ENCODE data around the gene GRK4. TPM values are rescaled to one million over a fixed set of nuclear protein-coding genes. Genes with fewer than 3 reads are reported as not detected.

GRK4 gene
- total and polyA plus RNA-seq, 2 of the 4 experiments (the other 2 are of a cell fraction) = 1.6 to 2.2 TPM

DNA sequence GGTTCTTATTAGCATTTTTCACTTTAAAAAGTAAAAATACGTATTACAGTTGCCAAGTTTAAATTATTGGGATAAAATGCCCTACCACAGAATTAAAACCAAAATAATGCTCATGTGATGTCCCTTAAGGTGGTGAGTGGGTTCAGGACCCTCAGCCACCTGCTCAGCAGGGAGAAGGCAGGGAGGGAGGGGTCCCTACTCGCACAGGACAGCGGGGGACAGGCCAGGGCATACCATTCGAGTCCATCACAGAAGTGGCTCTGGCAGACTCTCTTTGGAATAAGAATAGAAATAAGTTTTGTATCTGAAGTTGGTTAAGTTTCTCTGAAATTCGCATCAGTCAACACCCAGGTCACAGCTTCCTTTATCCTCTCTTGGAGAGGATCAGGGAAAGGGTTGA lies 37.9 kb upstream of the GRK4 start:
- POLR2A ChIA-PET (ENCODE audit: unreplicated experiment) = no interaction called here
- no TSS peak for BruUV-seq (replicated peaks)
- Histone ChIP-seq H3K56ac (ENCODE audit: extremely low read depth, insufficient read depth, low read length) (no peak overlapping the region), H4K20me1 (ENCODE audit: insufficient read depth, low read length) (peaks cover 24% of the 10 kb centered on the region; the same call in 1 of the 2 replicates), H3K9me1 (ENCODE audit: insufficient read depth, low read length) (peaks cover 12% of the 10 kb centered on the region; the same call in 1 of the 2 replicates), H3K36me3 (ENCODE audit: control insufficient read depth, insufficient read depth, low read length) (peaks cover 68% of the 10 kb centered on the region), H4K8ac (ENCODE audit: low read depth in 2 of 2, low read length in 2 of 2) (no peak overlapping the region), H3K4me1 (ENCODE audit: control insufficient read depth, insufficient read depth, low read length) (peaks cover 4% of the 10 kb centered on the region; the same call in 1 of the 2 replicates), H2BK15ac (ENCODE audit: low read depth, low read length) (no peak overlapping the region), H2AK9ac (replicated peaks; ENCODE audit: low read depth, low read length, poor library complexity) (no peak overlapping the region), H2BK120ac (ENCODE audit: low read depth, low read length) (no peak overlapping the region), H3K9ac (ENCODE audit: low read depth, low read length) (no peak overlapping the region), H2BK5ac (ENCODE audit: low read depth, low read length, poor library complexity, severe bottlenecking) (no peak overlapping the region), H3K14ac (replicated peaks; ENCODE audit: low read depth, low read length) (no peak overlapping the region), H3K27me3 (ENCODE audit: control insufficient read depth, insufficient read depth, low read length) (no peaks in the 10 kb centered on the region), H3K4me2 (ENCODE audit: low read depth, low read length) (no peak overlapping the region), H3K4me3 (ENCODE audit: insufficient read depth, low read depth, low read length) (no peak overlapping the region), H2AFZ (replicated peaks; ENCODE audit: low read length, poor library complexity) (no peak overlapping the region), H3K18ac (ENCODE audit: low read depth, low read length) (no peak overlapping the region), H3K27ac (ENCODE audit: insufficient read depth, low read length) (no peak overlapping the region), H4K5ac (ENCODE audit: low read depth, low read length) (no peak overlapping the region), H2AK5ac (ENCODE audit: low read depth, low read length) (no peak overlapping the region), H3K4ac (ENCODE audit: low read depth, low read length) (no peak overlapping the region), H2BK20ac (ENCODE audit: low read depth, low read length) (no peak overlapping the region), H4K91ac (ENCODE audit: insufficient read depth, low read depth, low read length) (no peak overlapping the region), H3K9me3 (ENCODE audit: control insufficient read depth, insufficient read depth, low read length) (no peaks in the 10 kb centered on the region), H3K79me1 (ENCODE audit: low read depth in 1 of 2, low read length in 2 of 2) (peaks cover 14 to 56% of the 10 kb centered on the region in 2 experiments), H3K23ac (ENCODE audit: low read depth, low read length) (no peak overlapping the region)
- CTCF ChIA-PET = interaction anchor here (0.6 kb wide), 1 partner anchor 35 kb away, joined by 3 read pairs; no protein-coding TSS in a partner anchor
- dilution Hi-C loops (cut with HindIII; ENCODE audit: low sequenced_read_pairs, unreplicated experiment) (no loop called here), intact Hi-C loops (cut with micrococcal nuclease) (no loop called here), in situ Hi-C loops (cut with MboI; ENCODE audit: low sequenced_read_pairs) (no loop called here)
- no peak for ATAC-seq (ENCODE audit: low read depth)
- no peak for TF ChIP-seq MXI1 (IDR thresholded peaks at IDR 0.05; ENCODE audit: borderline replicate concordance, low read depth, low read length)
- TF ChIP-seq POLR2A (IDR thresholded peaks at IDR 0.05; ENCODE audit: low read depth, low read length) = no peak
- TF ChIP-seq FOS (IDR thresholded peaks at IDR 0.05; ENCODE audit: low read depth, low read length) = no peak
- TF ChIP-seq, protein P1, sequence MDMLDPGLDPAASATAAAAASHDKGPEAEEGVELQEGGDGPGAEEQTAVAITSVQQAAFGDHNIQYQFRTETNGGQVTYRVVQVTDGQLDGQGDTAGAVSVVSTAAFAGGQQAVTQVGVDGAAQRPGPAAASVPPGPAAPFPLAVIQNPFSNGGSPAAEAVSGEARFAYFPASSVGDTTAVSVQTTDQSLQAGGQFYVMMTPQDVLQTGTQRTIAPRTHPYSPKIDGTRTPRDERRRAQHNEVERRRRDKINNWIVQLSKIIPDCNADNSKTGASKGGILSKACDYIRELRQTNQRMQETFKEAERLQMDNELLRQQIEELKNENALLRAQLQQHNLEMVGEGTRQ (IDR thresholded peaks at IDR 0.05; ENCODE audit: low read depth, low read length) = no peak
- no peak for TF ChIP-seq MAZ (IDR thresholded peaks at IDR 0.05; ENCODE audit: borderline replicate concordance, low read depth, low read length)
- TF ChIP-seq, protein P2, sequence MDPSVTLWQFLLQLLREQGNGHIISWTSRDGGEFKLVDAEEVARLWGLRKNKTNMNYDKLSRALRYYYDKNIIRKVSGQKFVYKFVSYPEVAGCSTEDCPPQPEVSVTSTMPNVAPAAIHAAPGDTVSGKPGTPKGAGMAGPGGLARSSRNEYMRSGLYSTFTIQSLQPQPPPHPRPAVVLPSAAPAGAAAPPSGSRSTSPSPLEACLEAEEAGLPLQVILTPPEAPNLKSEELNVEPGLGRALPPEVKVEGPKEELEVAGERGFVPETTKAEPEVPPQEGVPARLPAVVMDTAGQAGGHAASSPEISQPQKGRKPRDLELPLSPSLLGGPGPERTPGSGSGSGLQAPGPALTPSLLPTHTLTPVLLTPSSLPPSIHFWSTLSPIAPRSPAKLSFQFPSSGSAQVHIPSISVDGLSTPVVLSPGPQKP (IDR thresholded peaks at IDR 0.05; ENCODE audit: borderline replicate concordance, low read depth, low read length) = no peak
- no peak for TF ChIP-seq RCOR1 (IDR thresholded peaks at IDR 0.05; ENCODE audit: insufficient replicate concordance, low read length)
- TF ChIP-seq MAFK (IDR thresholded peaks at IDR 0.05; ENCODE audit: low read depth, low read length) = no peak
- no peak for TF ChIP-seq RFX5 (IDR thresholded peaks at IDR 0.05; ENCODE audit: low read depth, low read length)
- no peak for TF ChIP-seq NFE2L2 (IDR thresholded peaks at IDR 0.05; ENCODE audit: low read depth, low read length)
- no peak for TF ChIP-seq BHLHE40 (IDR thresholded peaks at IDR 0.05; ENCODE audit: low read depth, low read length)
- TF ChIP-seq SMC3 (IDR thresholded peaks at IDR 0.05; ENCODE audit: low read depth, low read length) = no peak
- no peak for TF ChIP-seq CEBPB (IDR thresholded peaks at IDR 0.05; ENCODE audit: low read depth, low read length)
- no peak for TF ChIP-seq RAD21 (IDR thresholded peaks at IDR 0.05; ENCODE audit: low read length)
- TF ChIP-seq CHD1 (IDR thresholded peaks at IDR 0.05; ENCODE audit: low read depth, low read length) = no peak
- TF ChIP-seq, protein P3, sequence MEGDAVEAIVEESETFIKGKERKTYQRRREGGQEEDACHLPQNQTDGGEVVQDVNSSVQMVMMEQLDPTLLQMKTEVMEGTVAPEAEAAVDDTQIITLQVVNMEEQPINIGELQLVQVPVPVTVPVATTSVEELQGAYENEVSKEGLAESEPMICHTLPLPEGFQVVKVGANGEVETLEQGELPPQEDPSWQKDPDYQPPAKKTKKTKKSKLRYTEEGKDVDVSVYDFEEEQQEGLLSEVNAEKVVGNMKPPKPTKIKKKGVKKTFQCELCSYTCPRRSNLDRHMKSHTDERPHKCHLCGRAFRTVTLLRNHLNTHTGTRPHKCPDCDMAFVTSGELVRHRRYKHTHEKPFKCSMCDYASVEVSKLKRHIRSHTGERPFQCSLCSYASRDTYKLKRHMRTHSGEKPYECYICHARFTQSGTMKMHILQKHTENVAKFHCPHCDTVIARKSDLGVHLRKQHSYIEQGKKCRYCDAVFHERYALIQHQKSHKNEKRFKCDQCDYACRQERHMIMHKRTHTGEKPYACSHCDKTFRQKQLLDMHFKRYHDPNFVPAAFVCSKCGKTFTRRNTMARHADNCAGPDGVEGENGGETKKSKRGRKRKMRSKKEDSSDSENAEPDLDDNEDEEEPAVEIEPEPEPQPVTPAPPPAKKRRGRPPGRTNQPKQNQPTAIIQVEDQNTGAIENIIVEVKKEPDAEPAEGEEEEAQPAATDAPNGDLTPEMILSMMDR (conservative IDR thresholded peaks at IDR 0.05; ENCODE audit: low read depth, low read length) = no peak
- WGBS, 2 experiments (ENCODE audit: extremely low coverage in 2 of 2, insufficient read length in 1 of 2) = 100% methylated on average over 1 of the region's 5 CpGs; no CpG with 5 or more reads in 1 of the 2 experiments
- no peak for DNase-seq
